T-cell (primary cell): ENCODE results near the gene NLRP3. TPM values are rescaled to one million over a fixed set of nuclear protein-coding genes. Genes with fewer than 3 reads are reported as not detected.

ENCODE experiments used
- ATAC-seq, 4 experiments: fragments of 200-7000 bp in 3 of 4; fragments of 150-1000 bp in 1 of 4; cut with Tn5 transposase; replicated peaks in 1 of 4; 1 replicate in 3 of 4; 2 replicates in 1 of 4; pipeline ENCODE4 v1.10.0; 2021; ENCODE audit warnings: moderate library complexity in 3 of 4, mild to moderate bottlenecking in 2 of 4, moderate number of reproducible peaks in 1 of 4
- CTCF ChIA-PET, 2 donors: fragments of 300-600 bp; sonication (Branson Sonifier 250); formaldehyde crosslinking; loops; one replicate each; lab custom pipeline; 2022; ENCODE audit warnings: antibody characterized with exemption in 2 of 2; lab: Charles Lee
- POLR2A ChIA-PET, 2 donors: fragments of 300-600 bp; sonication (Branson Sonifier 250); formaldehyde crosslinking; loops; one replicate each; lab custom pipeline; 2022; ENCODE audit warnings: antibody characterized with exemption in 2 of 2; lab: Charles Lee
- DNase-seq, 35 experiments: peaks; one replicate each; pipeline versions ENCODE4 v3.0.0 to v3.0.0-alpha.2; 2013 to 2023
- H3K27ac ChIP-seq: one replicate; pipeline ENCODE4 v1.5.1; 2013; ENCODE audit warnings: low read length
- H3K27me3 ChIP-seq, 2 experiments: replicated peaks in 1 of 2; 1 replicate in 1 of 2; 2 replicates in 1 of 2; pipeline versions ENCODE4 v1.6.1 to v1.7.0; 2013; ENCODE audit warnings: low read length in 1 of 2, mixed read lengths in 1 of 2; ENCODE audit not compliant: control insufficient read depth in 2 of 2, insufficient read depth in 2 of 2; ENCODE audit errors: extremely low read depth in 1 of 2
- H3K36me3 ChIP-seq, 2 donors: 1 replicate in 1 of 2; 2 replicates in 1 of 2; pipeline versions ENCODE4 v1.6.1 to v1.7.0; 2013; ENCODE audit warnings: low read length in 1 of 2; ENCODE audit not compliant: control insufficient read depth in 2 of 2, insufficient read depth in 1 of 2; ENCODE audit errors: extremely low read depth in 1 of 2
- H3K4me1 ChIP-seq, 2 experiments: 1 replicate in 1 of 2; 2 replicates in 1 of 2; pipeline versions ENCODE4 v1.6.1 to v1.7.0; 2013; ENCODE audit warnings: low read length in 2 of 2, mixed read lengths in 1 of 2; ENCODE audit not compliant: insufficient read depth in 2 of 2, control insufficient read depth in 1 of 2; ENCODE audit errors: extremely low read depth in 1 of 2
- H3K4me3 ChIP-seq, 2 donors: 1 replicate in 1 of 2; 2 replicates in 1 of 2; pipeline versions ENCODE4 v1.5.1 to v1.7.0; 2013; ENCODE audit warnings: mild to moderate bottlenecking in 2 of 2, low read length in 1 of 2, moderate library complexity in 1 of 2; ENCODE audit not compliant: control insufficient read depth in 1 of 2; ENCODE audit errors: extremely low read depth in 1 of 2
- H3K9me3 ChIP-seq: 2 replicates; pipeline ENCODE4 v1.7.0; 2013
- H3K27ac Mint-ChIP-seq, 2 donors: one replicate each; pipeline ENCODE4 v1.8.0; 2020 to 2021; ENCODE audit warnings: mild to moderate bottlenecking in 2 of 2, mixed read lengths in 2 of 2
- H3K27me3 Mint-ChIP-seq, 2 donors: one replicate each; pipeline ENCODE4 v1.8.0; 2021 to 2022; ENCODE audit warnings: mixed read lengths in 2 of 2
- H3K36me3 Mint-ChIP-seq: one replicate; pipeline ENCODE4 v1.8.0; 2021; ENCODE audit warnings: mixed read lengths
- H3K4me1 Mint-ChIP-seq, 3 donors: one replicate each; pipeline ENCODE4 v1.8.0; 2020 to 2022; ENCODE audit warnings: mixed read lengths in 3 of 3, mild to moderate bottlenecking in 1 of 3
- H3K4me3 Mint-ChIP-seq, 3 donors: one replicate each; pipeline ENCODE4 v1.8.0; 2020 to 2022; ENCODE audit warnings: mild to moderate bottlenecking in 3 of 3, mixed read lengths in 3 of 3, moderate library complexity in 3 of 3
- H3K9me3 Mint-ChIP-seq, 3 donors: one replicate each; pipeline ENCODE4 v1.8.0; 2020 to 2022; ENCODE audit warnings: mixed read lengths in 3 of 3
- WGBS: methylation state at CpG from one replicate; pipeline ENCODE4 v1.1.5; 2013; ENCODE audit warnings: missing lambda C conversion rate; ENCODE audit not compliant: insufficient coverage; 5-methylcytosine and 5-hydroxymethylcytosine counted together
- total RNA-seq, 35 experiments: library from RNA in 6 of 35; stranded (reverse) in 6 of 35; fragments of 120-200 nt in 1 of 35; gene quantifications; one replicate each; pipeline versions ENCODE4 v1.2.1 to v1.2.4 and lab custom pipeline; 2013 to 2026

Gene NLRP3
- total RNA-seq, 5 donors from 2014 or later (not counting 1 experiment from before 2014, with no cell fraction given) = 2.9 to 8.5 (median 5.1) TPM

DNA sequence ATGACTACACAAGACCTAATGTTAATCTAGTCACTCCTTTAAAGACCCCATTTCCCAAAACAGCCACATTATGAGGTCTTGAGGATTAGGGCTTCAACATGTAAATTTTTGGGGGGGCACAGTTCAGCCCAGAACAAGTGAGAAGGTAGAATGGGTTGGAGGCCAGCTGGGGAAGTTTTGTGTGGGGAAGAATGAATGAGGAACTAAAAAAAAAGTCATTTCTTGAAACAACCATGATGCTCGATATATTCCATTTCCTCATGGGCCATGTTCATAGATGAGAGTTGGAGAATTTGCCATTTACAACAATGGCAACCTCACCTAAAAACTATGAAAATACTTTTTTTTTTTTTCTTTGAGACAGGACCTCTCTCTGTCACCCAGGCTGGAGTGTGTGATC is 14.5 kb downstream of the NLRP3 start:
- no peak for DNase-seq
- H3K27me3 Mint-ChIP-seq = no peaks in the 10 kb centered on the region
- no peaks in the 10 kb centered on the region for H3K9me3 Mint-ChIP-seq
- H3K4me3 Mint-ChIP-seq = no peak overlapping the region
- Histone ChIP-seq H3K36me3 (peaks cover 7 to 16% of the 10 kb centered on the region in 2 donors), H3K27me3 (no peaks in the 10 kb centered on the region), H3K9me3 (no peaks in the 10 kb centered on the region), H3K4me3 (no peak overlapping the region), H3K4me1 (peaks cover 0 to 3% of the 10 kb centered on the region in 2 experiments), H3K27ac (no peak overlapping the region)
- peaks cover 0 to 11% (median 7%) of the 10 kb centered on the region in 3 donors for H3K4me1 Mint-ChIP-seq
- ChIA-PET CTCF (interaction anchor here in 1 of 2 donors (0.6 kb wide), 1 partner anchor 16 kb away, joined by 5 read pairs; no protein-coding TSS in a partner anchor), POLR2A (interaction anchor here in 1 of 2 donors (0.7 kb wide), 1 partner anchor 208 kb away, joined by 5 read pairs; no protein-coding TSS in a partner anchor)
- WGBS = no CpG with 5 or more reads among the region's 1 CpG
- no peak overlapping the region for H3K27ac Mint-ChIP-seq
- ATAC-seq = no peak
- peaks cover 58% of the 10 kb centered on the region for H3K36me3 Mint-ChIP-seq

DNA sequence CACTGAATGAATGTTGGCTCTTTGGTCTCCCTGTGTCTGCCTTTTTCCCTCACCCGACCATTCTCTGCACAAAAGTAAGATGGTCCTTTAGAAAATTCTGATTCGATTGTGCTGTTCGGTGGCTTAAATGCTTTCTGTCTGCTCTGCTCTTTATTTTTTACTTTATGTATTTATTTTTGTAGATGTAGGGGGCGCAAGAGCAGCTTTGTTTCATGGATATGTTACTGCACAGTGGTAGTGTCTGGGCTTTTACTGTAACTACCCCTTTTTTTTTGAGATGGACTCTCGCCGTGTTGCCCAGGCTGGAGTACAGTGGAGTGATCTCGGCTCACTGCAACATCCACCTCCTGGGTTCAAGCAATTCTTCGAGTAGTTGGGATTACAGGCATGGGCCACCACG is 15.7 kb downstream of the NLRP3 start:
- H3K4me3 ChIP-seq = no peak overlapping the region
- DNase-seq (no peak), ATAC-seq (no peak)
- H3K27me3 ChIP-seq = no peaks in the 10 kb centered on the region
- CTCF ChIA-PET = interaction anchor here in 1 of 2 donors (0.5 kb wide), 1 partner anchor 11 kb away, joined by 3 read pairs; no protein-coding TSS in a partner anchor
- H3K27ac Mint-ChIP-seq = no peak overlapping the region
- no peaks in the 10 kb centered on the region for H3K27me3 Mint-ChIP-seq
- WGBS = 90% methylated on average over 3 of the region's 9 CpGs
- peaks cover 55% of the 10 kb centered on the region for H3K36me3 Mint-ChIP-seq
- H3K4me1 Mint-ChIP-seq = peaks cover 0 to 5% (median under 1%) of the 10 kb centered on the region in 3 donors
- POLR2A ChIA-PET = interaction anchor here in 1 of 2 donors (0.6 kb wide), 1 partner anchor 99 kb away, joined by 6 read pairs; no protein-coding TSS in a partner anchor
- no peaks in the 10 kb centered on the region for H3K9me3 ChIP-seq
- peaks cover 0 to 12% of the 10 kb centered on the region in 2 donors for H3K36me3 ChIP-seq
- no peaks in the 10 kb centered on the region for H3K9me3 Mint-ChIP-seq
- no peak overlapping the region for H3K27ac ChIP-seq
- peaks cover 0 to 1% of the 10 kb centered on the region in 2 experiments for H3K4me1 ChIP-seq
- no peak overlapping the region for H3K4me3 Mint-ChIP-seq

DNA sequence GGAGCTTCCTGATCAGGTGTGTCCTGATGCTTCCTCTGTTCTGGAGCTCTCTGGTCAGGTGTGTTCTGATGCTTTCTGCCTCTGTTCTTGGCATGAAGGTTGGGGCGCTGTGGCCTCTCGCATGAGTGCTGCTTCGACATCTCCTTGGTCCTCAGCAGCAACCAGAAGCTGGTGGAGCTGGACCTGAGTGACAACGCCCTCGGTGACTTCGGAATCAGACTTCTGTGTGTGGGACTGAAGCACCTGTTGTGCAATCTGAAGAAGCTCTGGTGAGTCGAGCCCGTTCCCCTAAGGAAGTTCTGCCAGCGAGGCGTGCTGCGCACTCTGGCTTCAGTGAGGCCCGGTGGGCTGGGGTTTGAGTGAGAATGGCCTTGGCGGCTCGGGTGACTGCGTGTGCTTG is 18.0 kb downstream of the NLRP3 start:
- no peak for ATAC-seq
- H3K4me3 Mint-ChIP-seq = no peak overlapping the region
- CTCF ChIA-PET = no interaction called here

DNA sequence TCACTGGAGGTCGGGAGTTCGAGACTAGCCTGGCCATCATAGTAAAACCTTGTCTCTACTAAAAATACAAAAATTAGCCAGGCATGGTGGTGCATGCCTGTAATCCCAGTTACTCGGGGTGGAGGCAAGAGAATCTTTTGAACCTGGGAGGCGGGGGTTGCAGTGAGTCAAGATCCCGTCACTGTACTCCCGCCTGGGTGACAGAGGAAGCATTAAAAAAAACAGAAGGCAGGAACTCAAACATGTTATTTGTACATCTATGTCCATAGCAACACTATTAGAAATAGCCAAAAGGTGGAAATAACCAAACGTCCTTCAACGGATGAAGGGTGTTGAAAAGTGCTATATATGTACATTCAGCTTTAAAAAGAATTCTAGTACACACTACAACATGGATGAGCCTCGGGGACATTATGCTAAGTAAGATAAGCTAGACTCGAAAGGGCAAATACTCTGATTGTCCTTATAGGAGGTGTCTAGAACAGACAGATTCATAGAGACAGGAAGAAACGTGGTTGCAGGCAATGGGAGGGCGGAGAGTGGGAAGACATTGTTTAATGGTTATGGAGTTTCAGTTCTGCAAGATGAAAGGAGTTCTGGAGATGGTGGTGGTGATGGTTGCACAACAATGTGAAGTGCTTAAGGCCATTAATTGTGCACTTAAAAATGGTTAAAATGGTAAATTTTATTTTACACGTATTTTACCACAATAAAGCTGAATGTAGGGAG is 19.2 kb downstream of the NLRP3 start:
- Histone ChIP-seq H3K27me3 (no peaks in the 10 kb centered on the region), H3K27ac (no peak overlapping the region), H3K36me3 (peaks cover 0 to 10% of the 10 kb centered on the region in 2 donors), H3K4me1 (no peaks in the 10 kb centered on the region), H3K9me3 (no peaks in the 10 kb centered on the region), H3K4me3 (no peak overlapping the region)
- no peak for ATAC-seq
- Mint-ChIP-seq H3K27ac (no peak overlapping the region), H3K4me3 (no peak overlapping the region), H3K4me1 (peaks cover 0 to 9% (median 2%) of the 10 kb centered on the region in 3 donors), H3K36me3 (peaks cover 67% of the 10 kb centered on the region), H3K27me3 (no peaks in the 10 kb centered on the region), H3K9me3 (no peaks in the 10 kb centered on the region)
- POLR2A ChIA-PET = interaction anchor here in 1 of 2 donors (0.6 kb wide), 1 partner anchor 22 kb away, joined by 3 read pairs; no protein-coding TSS in a partner anchor
- 54% methylated on average over 6 of the region's 13 CpGs for WGBS
- CTCF ChIA-PET = interaction anchor here in 1 of 2 donors (1.1 kb wide), 1 partner anchor 45 kb away, joined by 8 read pairs; no protein-coding TSS in a partner anchor
- DNase-seq = no peak

More for the DNA sequence above, 18.0 kb downstream of the NLRP3 start:
- no peaks in the 10 kb centered on the region for H3K27me3 ChIP-seq
- no peaks in the 10 kb centered on the region for H3K27me3 Mint-ChIP-seq
- 95% methylated on average over 12 of the region's 15 CpGs for WGBS
- no peak overlapping the region for H3K27ac Mint-ChIP-seq
- no peak for DNase-seq
- H3K4me1 Mint-ChIP-seq = peaks cover 0 to 7% (median 0%) of the 10 kb centered on the region in 3 donors
- no peaks in the 10 kb centered on the region for H3K4me1 ChIP-seq
- peaks cover 66% of the 10 kb centered on the region for H3K36me3 Mint-ChIP-seq
- peaks cover 0 to 10% of the 10 kb centered on the region in 2 donors for H3K36me3 ChIP-seq
- H3K9me3 ChIP-seq = no peaks in the 10 kb centered on the region
- H3K9me3 Mint-ChIP-seq = no peaks in the 10 kb centered on the region
- POLR2A ChIA-PET = no interaction called here
- H3K27ac ChIP-seq = no peak overlapping the region
- H3K4me3 ChIP-seq = no peak overlapping the region

DNA sequence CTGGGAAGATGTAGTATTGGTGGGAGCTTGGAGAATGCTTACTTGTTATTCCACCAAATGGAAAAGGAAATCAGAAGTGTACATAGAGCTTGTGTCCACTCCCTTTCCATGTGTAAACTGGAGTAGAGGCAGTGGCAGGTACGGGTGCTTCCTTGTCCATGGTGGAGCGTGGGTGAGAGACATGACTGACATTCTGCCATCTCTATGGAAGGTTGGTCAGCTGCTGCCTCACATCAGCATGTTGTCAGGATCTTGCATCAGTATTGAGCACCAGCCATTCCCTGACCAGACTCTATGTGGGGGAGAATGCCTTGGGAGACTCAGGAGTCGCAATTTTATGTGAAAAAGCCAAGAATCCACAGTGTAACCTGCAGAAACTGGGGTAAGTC is 19.8 kb downstream of the NLRP3 start:
- H3K4me1 ChIP-seq = no peaks in the 10 kb centered on the region
- H3K9me3 ChIP-seq = no peaks in the 10 kb centered on the region
- no peak overlapping the region for H3K4me3 ChIP-seq
- no peaks in the 10 kb centered on the region for H3K27me3 ChIP-seq
- peaks cover 0 to 10% of the 10 kb centered on the region in 2 donors for H3K36me3 ChIP-seq
- Mint-ChIP-seq H3K27ac (no peak overlapping the region), H3K27me3 (no peaks in the 10 kb centered on the region), H3K4me1 (peaks cover 0 to 10% (median 5%) of the 10 kb centered on the region in 3 donors), H3K4me3 (no peak overlapping the region), H3K9me3 (no peaks in the 10 kb centered on the region), H3K36me3 (peaks cover 69% of the 10 kb centered on the region)
- no peak overlapping the region for H3K27ac ChIP-seq
- POLR2A ChIA-PET = interaction anchor here in 1 of 2 donors (0.6 kb wide), 1 partner anchor 21 kb away, joined by 3 read pairs; no protein-coding TSS in a partner anchor
- no peak for ATAC-seq
- CTCF ChIA-PET = interaction anchor here in 1 of 2 donors (1.1 kb wide), 1 partner anchor 45 kb away, joined by 8 read pairs; no protein-coding TSS in a partner anchor
- no peak for DNase-seq
- 100% methylated on average over 1 of the region's 3 CpGs for whole genome bisulfite sequencing

DNA sequence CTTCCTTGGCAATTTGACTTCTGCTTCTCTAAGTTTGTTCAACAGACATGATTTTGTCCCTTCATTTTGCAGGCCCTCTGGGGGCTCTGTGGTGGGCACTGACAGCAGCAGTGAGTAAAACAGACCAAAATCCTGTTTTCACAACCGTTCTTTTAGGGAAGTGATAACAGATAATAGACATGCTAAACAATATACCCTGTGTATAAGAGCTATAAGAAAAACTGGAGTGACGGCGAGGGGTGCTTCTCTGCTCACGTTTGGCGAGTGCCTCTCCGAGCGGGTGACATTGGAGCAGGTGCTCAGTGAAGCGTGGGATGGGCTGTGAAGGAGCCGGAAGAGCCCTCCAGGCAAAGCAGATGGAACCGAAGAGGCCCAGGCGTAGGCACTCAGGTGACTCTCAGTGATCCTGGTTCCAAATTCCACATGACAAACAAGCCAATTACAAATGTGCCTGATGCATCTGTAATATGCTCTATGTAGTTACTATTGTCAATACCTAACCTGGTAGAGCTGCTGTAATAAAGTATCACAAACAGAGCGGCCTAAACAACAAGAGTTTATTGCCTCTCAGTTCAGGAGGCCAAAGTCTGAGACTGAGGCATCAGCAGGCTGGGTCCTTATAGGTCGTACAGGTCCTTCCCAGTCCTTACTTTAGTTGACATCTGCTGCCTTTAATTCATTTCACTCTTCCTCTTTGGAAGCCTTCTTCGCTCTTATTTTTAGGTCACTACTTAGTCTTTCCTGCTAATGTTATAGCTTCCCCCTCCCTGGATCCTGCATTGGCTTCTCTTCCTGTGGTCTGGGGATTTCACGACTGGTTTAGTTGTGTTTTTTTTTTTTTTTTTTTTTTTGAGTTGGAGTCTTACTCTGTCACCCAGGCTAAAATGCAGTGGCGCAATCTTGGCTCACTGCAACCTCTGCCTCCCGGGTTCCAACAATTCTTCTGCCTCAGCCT is 21.9 kb downstream of the NLRP3 start:
- DNase-seq (no peak), ATAC-seq (no peak)
- Mint-ChIP-seq H3K9me3 (no peaks in the 10 kb centered on the region), H3K4me3 (no peak overlapping the region), H3K36me3 (peaks cover 67% of the 10 kb centered on the region), H3K27ac (no peak overlapping the region), H3K27me3 (no peaks in the 10 kb centered on the region), H3K4me1 (peaks cover 0 to 7% (median 5%) of the 10 kb centered on the region in 3 donors)
- Histone ChIP-seq H3K4me1 (no peaks in the 10 kb centered on the region), H3K36me3 (peaks cover 0 to 10% of the 10 kb centered on the region in 2 donors), H3K4me3 (no peak overlapping the region), H3K9me3 (no peaks in the 10 kb centered on the region), H3K27me3 (no peaks in the 10 kb centered on the region), H3K27ac (no peak overlapping the region)
- ChIA-PET CTCF (no interaction called here), POLR2A (no interaction called here)
- WGBS = 96% methylated on average over 9 of the region's 17 CpGs
